Measurements from ENCODE around the gene LTB4R. TPM values are rescaled to one million over a fixed set of nuclear protein-coding genes. Genes with fewer than 3 reads are reported as not detected.

The LTB4R gene
- total and polyA plus RNA-seq, 9 of the 15 experiments (the other 6 are each of a cell fraction or from before 2014, with no cell fraction given) = 0.38 to 10.5 (median 2.8) TPM

DNA sequence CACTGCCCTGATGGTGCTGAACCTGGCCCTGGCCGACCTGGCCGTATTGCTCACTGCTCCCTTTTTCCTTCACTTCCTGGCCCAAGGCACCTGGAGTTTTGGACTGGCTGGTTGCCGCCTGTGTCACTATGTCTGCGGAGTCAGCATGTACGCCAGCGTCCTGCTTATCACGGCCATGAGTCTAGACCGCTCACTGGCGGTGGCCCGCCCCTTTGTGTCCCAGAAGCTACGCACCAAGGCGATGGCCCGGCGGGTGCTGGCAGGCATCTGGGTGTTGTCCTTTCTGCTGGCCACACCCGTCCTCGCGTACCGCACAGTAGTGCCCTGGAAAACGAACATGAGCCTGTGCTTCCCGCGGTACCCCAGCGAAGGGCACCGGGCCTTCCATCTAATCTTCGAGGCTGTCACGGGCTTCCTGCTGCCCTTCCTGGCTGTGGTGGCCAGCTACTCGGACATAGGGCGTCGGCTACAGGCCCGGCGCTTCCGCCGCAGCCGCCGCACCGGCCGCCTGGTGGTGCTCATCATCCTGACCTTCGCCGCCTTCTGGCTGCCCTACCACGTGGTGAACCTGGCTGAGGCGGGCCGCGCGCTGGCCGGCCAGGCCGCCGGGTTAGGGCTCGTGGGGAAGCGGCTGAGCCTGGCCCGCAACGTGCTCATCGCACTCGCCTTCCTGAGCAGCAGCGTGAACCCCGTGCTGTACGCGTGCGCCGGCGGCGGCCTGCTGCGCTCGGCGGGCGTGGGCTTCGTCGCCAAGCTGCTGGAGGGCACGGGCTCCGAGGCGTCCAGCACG lies 4.7 kb downstream of the LTB4R start (continued):
- TF ChIP-seq ZNF347 (CRISPR knock-in tag; IDR thresholded peaks at IDR 0.05; ENCODE audit: low read depth) = no peak
- TF ChIP-seq, protein P1, sequence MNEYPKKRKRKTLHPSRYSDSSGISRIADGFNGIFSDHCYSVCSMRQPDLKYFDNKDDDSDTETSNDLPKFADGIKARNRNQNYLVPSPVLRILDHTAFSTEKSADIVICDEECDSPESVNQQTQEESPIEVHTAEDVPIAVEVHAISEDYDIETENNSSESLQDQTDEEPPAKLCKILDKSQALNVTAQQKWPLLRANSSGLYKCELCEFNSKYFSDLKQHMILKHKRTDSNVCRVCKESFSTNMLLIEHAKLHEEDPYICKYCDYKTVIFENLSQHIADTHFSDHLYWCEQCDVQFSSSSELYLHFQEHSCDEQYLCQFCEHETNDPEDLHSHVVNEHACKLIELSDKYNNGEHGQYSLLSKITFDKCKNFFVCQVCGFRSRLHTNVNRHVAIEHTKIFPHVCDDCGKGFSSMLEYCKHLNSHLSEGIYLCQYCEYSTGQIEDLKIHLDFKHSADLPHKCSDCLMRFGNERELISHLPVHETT (CRISPR knock-in tag; conservative IDR thresholded peaks at IDR 0.05 in 1 of 2, IDR thresholded peaks at IDR 0.05 in 1 of 2) = peak in 1 of 2 experiments; percentile 68; a peak in 1 of 4 replicates
- TF ChIP-seq MAFG (tag; conservative IDR thresholded peaks at IDR 0.05) = peak; percentile 58
- peak; percentile 35; the same call in 1 of the 2 replicates for TF ChIP-seq PHF8 (IDR thresholded peaks at IDR 0.05; ENCODE audit: borderline replicate concordance, low read length)
- 0 out of 2 replicates have a peak, but pooled peaks have one; percentile 39 for TF ChIP-seq MECOM (CRISPR knock-in tag; IDR thresholded peaks at IDR 0.05)
- TF ChIP-seq, protein P2, sequence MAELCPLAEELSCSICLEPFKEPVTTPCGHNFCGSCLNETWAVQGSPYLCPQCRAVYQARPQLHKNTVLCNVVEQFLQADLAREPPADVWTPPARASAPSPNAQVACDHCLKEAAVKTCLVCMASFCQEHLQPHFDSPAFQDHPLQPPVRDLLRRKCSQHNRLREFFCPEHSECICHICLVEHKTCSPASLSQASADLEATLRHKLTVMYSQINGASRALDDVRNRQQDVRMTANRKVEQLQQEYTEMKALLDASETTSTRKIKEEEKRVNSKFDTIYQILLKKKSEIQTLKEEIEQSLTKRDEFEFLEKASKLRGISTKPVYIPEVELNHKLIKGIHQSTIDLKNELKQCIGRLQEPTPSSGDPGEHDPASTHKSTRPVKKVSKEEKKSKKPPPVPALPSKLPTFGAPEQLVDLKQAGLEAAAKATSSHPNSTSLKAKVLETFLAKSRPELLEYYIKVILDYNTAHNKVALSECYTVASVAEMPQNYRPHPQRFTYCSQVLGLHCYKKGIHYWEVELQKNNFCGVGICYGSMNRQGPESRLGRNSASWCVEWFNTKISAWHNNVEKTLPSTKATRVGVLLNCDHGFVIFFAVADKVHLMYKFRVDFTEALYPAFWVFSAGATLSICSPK (IDR thresholded peaks at IDR 0.05; ENCODE audit: borderline replicate concordance) = no peak
- TF ChIP-seq ARID1B (IDR thresholded peaks at IDR 0.05) = 0 out of 2 replicates have a peak, but pooled peaks have one; percentile 14
- TF ChIP-seq RB1 (IDR thresholded peaks at IDR 0.05; ENCODE audit: low read depth) = no peak
- TF ChIP-seq, protein P3, sequence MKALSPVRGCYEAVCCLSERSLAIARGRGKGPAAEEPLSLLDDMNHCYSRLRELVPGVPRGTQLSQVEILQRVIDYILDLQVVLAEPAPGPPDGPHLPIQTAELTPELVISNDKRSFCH (CRISPR knock-in tag; IDR thresholded peaks at IDR 0.05) = no peak
- TF ChIP-seq, protein P3 (tag; IDR thresholded peaks at IDR 0.05) = peak; percentile 79
- TF ChIP-seq FOXP1 (CRISPR knock-in tag; IDR thresholded peaks at IDR 0.05) = peak; percentile 59; the same call in 1 of the 2 replicates
- peak; percentile 56; the same call in 1 of the 2 replicates for TF ChIP-seq MTA3 (IDR thresholded peaks at IDR 0.05; ENCODE audit: borderline replicate concordance)
- TF ChIP-seq, protein P4, sequence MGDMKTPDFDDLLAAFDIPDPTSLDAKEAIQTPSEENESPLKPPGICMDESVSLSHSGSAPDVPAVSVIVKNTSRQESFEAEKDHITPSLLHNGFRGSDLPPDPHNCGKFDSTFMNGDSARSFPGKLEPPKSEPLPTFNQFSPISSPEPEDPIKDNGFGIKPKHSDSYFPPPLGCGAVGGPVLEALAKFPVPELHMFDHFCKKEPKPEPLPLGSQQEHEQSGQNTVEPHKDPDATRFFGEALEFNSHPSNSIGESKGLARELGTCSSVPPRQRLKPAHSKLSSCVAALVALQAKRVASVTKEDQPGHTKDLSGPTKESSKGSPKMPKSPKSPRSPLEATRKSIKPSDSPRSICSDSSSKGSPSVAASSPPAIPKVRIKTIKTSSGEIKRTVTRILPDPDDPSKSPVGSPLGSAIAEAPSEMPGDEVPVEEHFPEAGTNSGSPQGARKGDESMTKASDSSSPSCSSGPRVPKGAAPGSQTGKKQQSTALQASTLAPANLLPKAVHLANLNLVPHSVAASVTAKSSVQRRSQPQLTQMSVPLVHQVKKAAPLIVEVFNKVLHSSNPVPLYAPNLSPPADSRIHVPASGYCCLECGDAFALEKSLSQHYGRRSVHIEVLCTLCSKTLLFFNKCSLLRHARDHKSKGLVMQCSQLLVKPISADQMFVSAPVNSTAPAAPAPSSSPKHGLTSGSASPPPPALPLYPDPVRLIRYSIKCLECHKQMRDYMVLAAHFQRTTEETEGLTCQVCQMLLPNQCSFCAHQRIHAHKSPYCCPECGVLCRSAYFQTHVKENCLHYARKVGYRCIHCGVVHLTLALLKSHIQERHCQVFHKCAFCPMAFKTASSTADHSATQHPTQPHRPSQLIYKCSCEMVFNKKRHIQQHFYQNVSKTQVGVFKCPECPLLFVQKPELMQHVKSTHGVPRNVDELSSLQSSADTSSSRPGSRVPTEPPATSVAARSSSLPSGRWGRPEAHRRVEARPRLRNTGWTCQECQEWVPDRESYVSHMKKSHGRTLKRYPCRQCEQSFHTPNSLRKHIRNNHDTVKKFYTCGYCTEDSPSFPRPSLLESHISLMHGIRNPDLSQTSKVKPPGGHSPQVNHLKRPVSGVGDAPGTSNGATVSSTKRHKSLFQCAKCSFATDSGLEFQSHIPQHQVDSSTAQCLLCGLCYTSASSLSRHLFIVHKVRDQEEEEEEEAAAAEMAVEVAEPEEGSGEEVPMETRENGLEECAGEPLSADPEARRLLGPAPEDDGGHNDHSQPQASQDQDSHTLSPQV (IDR thresholded peaks at IDR 0.05) = peak; percentile 97
- peak; percentile 81 for TF ChIP-seq POLR2G (IDR thresholded peaks at IDR 0.05; ENCODE audit: low read depth, low read length)
- TF ChIP-seq CTBP1 (IDR thresholded peaks at IDR 0.05; ENCODE audit: borderline replicate concordance) = peak; percentile 51; the same call in 1 of the 2 replicates
- TF ChIP-seq MBD2 (IDR thresholded peaks at IDR 0.05; ENCODE audit: borderline replicate concordance, low read depth) = peak; percentile 20; the same call in 1 of the 2 replicates
- no peak for TF ChIP-seq PRPF4 (IDR thresholded peaks at IDR 0.05; ENCODE audit: insufficient read depth, low read depth, low read length, poor library complexity, severe bottlenecking)
- TF ChIP-seq RCOR1 (IDR thresholded peaks at IDR 0.05; ENCODE audit: borderline replicate concordance in 1 of 2, low read depth in 2 of 2, low read length in 2 of 2) = no peak
- TF ChIP-seq GABPA (tag; conservative IDR thresholded peaks at IDR 0.05; ENCODE audit: low read depth) = peak; percentile 54; the same call in 1 of the 2 replicates

Data from K562 (cell line).